ENCODE results near the gene TACC2.

DNA sequence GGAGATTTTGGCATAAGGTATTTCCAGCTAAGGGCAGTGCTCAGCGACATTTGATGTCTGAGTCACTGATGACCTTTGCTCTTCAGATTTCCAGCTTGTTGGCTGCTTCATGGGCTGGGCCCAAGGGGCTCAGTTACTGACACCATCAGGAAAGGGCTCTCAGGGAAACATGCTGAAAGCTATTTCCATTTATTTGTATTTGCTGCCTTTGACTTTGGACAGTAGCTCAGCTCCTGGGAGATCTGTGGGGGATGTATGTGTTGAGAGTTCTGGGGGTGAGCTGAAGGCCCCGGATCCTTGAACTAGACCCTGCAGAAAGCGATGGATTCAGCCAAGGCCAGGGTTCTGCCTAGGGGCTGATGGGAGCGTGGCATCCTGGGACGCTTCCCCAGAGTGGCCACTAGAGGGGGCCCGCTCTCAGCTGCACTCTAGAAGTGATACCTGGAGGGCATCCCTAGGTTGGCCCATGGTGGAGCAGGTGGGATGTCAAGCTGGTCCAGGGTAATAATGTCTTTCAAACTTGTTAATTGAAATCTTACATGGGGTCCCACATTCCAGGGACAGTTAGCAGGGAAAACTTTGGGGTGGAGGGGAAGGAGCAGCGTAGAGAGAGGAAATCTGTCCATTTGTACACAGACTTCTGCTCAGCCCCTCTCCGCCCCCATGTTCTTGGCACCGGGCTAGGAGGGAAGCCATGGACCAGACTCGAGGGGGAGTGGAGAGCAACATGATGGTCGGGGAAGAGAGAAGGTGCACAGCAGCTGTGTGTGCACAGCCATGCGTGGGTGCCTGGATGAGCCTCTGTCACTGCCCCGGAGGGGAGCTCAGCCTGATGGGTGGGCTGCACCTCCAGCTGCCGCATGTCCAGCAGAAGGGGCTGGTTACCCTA, 279.1 kb downstream of the TACC2 start:
- TF ChIP-seq, protein P1, sequence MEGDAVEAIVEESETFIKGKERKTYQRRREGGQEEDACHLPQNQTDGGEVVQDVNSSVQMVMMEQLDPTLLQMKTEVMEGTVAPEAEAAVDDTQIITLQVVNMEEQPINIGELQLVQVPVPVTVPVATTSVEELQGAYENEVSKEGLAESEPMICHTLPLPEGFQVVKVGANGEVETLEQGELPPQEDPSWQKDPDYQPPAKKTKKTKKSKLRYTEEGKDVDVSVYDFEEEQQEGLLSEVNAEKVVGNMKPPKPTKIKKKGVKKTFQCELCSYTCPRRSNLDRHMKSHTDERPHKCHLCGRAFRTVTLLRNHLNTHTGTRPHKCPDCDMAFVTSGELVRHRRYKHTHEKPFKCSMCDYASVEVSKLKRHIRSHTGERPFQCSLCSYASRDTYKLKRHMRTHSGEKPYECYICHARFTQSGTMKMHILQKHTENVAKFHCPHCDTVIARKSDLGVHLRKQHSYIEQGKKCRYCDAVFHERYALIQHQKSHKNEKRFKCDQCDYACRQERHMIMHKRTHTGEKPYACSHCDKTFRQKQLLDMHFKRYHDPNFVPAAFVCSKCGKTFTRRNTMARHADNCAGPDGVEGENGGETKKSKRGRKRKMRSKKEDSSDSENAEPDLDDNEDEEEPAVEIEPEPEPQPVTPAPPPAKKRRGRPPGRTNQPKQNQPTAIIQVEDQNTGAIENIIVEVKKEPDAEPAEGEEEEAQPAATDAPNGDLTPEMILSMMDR (IDR thresholded peaks at IDR 0.05) = peak; percentile 59 to 93 (median 70)
- no peak for TF ChIP-seq POLR2A (IDR thresholded peaks at IDR 0.05)

Measured in thyroid gland (tissue), 4 donors.